ENCODE measurements around the gene EHD1. TPM values are rescaled to one million over a fixed set of nuclear protein-coding genes. Genes with fewer than 3 reads are reported as not detected.

Gene EHD1
- total and polyA plus RNA-seq, 2 of the 8 experiments (the other 6 are each of a cell fraction or from before 2014, with no cell fraction given) = 31.5 to 42.9 TPM

DNA sequence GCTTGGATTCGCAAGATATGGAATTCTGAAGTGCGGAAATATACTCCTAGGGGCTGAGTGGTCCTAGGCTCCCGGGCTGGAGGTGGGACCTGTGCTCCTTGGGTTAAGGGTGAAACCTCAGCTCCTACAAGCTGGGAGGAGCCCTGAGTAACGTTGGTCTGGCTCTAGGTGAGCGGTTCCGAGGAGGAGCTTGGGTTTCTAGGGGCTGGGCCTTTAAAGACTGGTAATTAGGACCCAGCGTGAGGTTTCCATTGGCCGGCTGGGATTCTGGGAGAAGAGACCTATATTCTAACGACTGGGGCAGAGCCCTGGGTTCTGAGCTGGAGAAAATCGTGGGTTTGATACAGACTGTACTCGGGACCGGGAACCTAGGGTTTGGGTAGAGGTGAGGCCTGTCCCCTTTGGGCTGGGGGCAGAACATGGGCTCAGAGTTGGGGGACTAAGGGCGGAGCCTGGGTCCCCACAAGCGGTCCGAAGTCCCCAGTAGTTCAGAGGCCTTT is 74.5 kb downstream of the EHD1 start:
- peaks cover 7 to 14% (median 11%) of the 10 kb centered on the region in 4 experiments; a peak in 6 of 8 replicates for H3K36me3 ChIP-seq (ENCODE audit: control insufficient read depth in 2 of 4, insufficient read depth in 4 of 4, low read length in 3 of 4)
- POLR2A ChIA-PET (ENCODE audit: partially characterized antibody) = interaction anchor here (0.7 to 2.2 kb wide), 10 partner anchors 9 to 293 kb away, joined by 3 to 6 read pairs (median 4); partner anchors contain the start of genes EHD1 and VPS51

More for the DNA sequence above, 74.5 kb downstream of the EHD1 start:
- H4K8ac ChIP-seq (ENCODE audit: extremely low read depth, insufficient read depth, low read length) = no peak overlapping the region
- no peak overlapping the region for H2BK20ac ChIP-seq (ENCODE audit: low read length)
- peak overlapping the region; percentile 53 to 77 (median 66) for H3K4me3 ChIP-seq (ENCODE audit: extremely low read depth in 1 of 4, insufficient read depth in 2 of 4, low read depth in 3 of 4, low read length in 4 of 4)
- no peak overlapping the region for H3K4ac ChIP-seq (replicated peaks; ENCODE audit: insufficient read length, low read depth, low read length)
- peak overlapping the region; percentile 40 for H4K5ac ChIP-seq (ENCODE audit: insufficient read length, low read depth, low read length)
- H3K4me1 ChIP-seq (replicated peaks in 1 of 4; ENCODE audit: control insufficient read depth in 3 of 4, insufficient read depth in 4 of 4, low read length in 3 of 4) = peaks cover 0 to 14% (median 5%) of the 10 kb centered on the region in 4 experiments; a peak in 5 of 7 replicates
- no peak overlapping the region for H4K91ac ChIP-seq (replicated peaks; ENCODE audit: insufficient read length, low read length)
- H3K23ac ChIP-seq (ENCODE audit: insufficient read length) = no peak overlapping the region
- H2BK5ac ChIP-seq (ENCODE audit: low read depth, low read length) = 0 out of 2 replicates have a peak overlapping the region, but pooled peaks have one; percentile 35
- no peak overlapping the region for H2AK5ac ChIP-seq (ENCODE audit: low read depth, low read length)
- H2AFZ ChIP-seq (ENCODE audit: low read length) = no peak overlapping the region
- no peak overlapping the region for H2BK120ac ChIP-seq (replicated peaks; ENCODE audit: low read depth, low read length)
- no peaks in the 10 kb centered on the region for H3K9me3 ChIP-seq (ENCODE audit: insufficient read depth in 2 of 2, low read depth in 1 of 2, low read length in 1 of 2)
- H3K56ac ChIP-seq (replicated peaks; ENCODE audit: insufficient read length, low read depth, low read length) = no peak overlapping the region
- 0 out of 2 replicates have a peak overlapping the region, but pooled peaks have one; percentile 57 for H3K27ac ChIP-seq (ENCODE audit: low read depth, low read length)
- H2BK12ac ChIP-seq (ENCODE audit: low read depth, low read length) = no peak overlapping the region
- 43% methylated on average over 13 of the region's 15 CpGs; no CpG with 5 or more reads in 1 of the 2 experiments for WGBS, 2 experiments (ENCODE audit: extremely low coverage in 1 of 2, insufficient coverage in 1 of 2, insufficient read length in 1 of 2, insufficient replicate concordance in 2 of 2, low coverage in 1 of 2, low lambda C conversion rate in 2 of 2, missing lambda C conversion rate in 1 of 2)
- peak overlapping the region in 3 of 4 experiments; percentile 36 to 70 (median 38); a peak in 3 of 7 replicates for H3K9ac ChIP-seq (replicated peaks in 1 of 4; ENCODE audit: extremely low read depth in 1 of 4, low read depth in 3 of 4, low read length in 3 of 4)
- FAIRE-seq (no peak), DNase-seq (ENCODE audit: low read depth in 1 of 2, low spot score in 2 of 2) (no peak)
- TF ChIP-seq CHD2 (IDR thresholded peaks at IDR 0.05; ENCODE audit: low read length) = no peak
- no peak for TF ChIP-seq RAD21 (IDR thresholded peaks at IDR 0.05 in 1 of 2, conservative IDR thresholded peaks at IDR 0.05 in 1 of 2; ENCODE audit: low read depth in 2 of 2, low read length in 2 of 2)
- peak; percentile 40 for TF ChIP-seq KDM4A (IDR thresholded peaks at IDR 0.05; ENCODE audit: low read depth, low read length, severe bottlenecking)
- 0 out of 2 replicates have a peak, but pooled peaks have one; percentile 10 for TF ChIP-seq TAF1 (IDR thresholded peaks at IDR 0.05; ENCODE audit: low read depth, low read length)
- no peak overlapping the region for H2BK15ac ChIP-seq (ENCODE audit: low read length)
- H3K18ac ChIP-seq (ENCODE audit: extremely low read depth, low read length) = peak overlapping the region; percentile 24
- H3K79me1 ChIP-seq (ENCODE audit: low read depth, low read length) = no peaks in the 10 kb centered on the region; the same call in 1 of the 2 replicates
- H3K14ac ChIP-seq (ENCODE audit: insufficient read length) = no peak overlapping the region
- CTCF ChIA-PET (ENCODE audit: partially characterized antibody) = interaction anchor here (0.8 to 2.4 kb wide), 15 partner anchors 9 to 398 kb away, joined by 3 to 18 read pairs (median 4); no protein-coding TSS in a partner anchor
- peaks cover 8% of the 10 kb centered on the region; the same call in 1 of the 2 replicates for H3K23me2 ChIP-seq (ENCODE audit: low read depth, low read length)
- peaks cover 0 to 6% of the 10 kb centered on the region in 2 experiments for H4K20me1 ChIP-seq (replicated peaks in 1 of 2; ENCODE audit: control insufficient read depth in 1 of 2, insufficient read depth in 2 of 2, low read length in 2 of 2)
- H3K27me3 ChIP-seq (replicated peaks in 1 of 4; ENCODE audit: control insufficient read depth in 3 of 4, extremely low read depth in 1 of 4, insufficient read depth in 3 of 4, low read length in 3 of 4) = no peaks in the 10 kb centered on the region
- H3K79me2 ChIP-seq (ENCODE audit: control insufficient read depth in 1 of 2, insufficient read depth in 2 of 2, low read length in 2 of 2) = no peaks in the 10 kb centered on the region
- H3K4me2 ChIP-seq (ENCODE audit: insufficient read depth in 1 of 2, low read depth in 2 of 2, low read length in 2 of 2) = peak overlapping the region; percentile 79 to 90
